GM19025 (cell line): ENCODE measurements around the gene PFAS.

Source experiments
- ATAC-seq: cut with Tn5 transposase; IDR thresholded peaks from one replicate; pipeline ENCODE4 v1.9.1; 2021; ENCODE audit warnings: mild to moderate bottlenecking, low read depth, moderate library complexity; ENCODE audit not compliant: unreplicated experiment

Gene PFAS

DNA sequence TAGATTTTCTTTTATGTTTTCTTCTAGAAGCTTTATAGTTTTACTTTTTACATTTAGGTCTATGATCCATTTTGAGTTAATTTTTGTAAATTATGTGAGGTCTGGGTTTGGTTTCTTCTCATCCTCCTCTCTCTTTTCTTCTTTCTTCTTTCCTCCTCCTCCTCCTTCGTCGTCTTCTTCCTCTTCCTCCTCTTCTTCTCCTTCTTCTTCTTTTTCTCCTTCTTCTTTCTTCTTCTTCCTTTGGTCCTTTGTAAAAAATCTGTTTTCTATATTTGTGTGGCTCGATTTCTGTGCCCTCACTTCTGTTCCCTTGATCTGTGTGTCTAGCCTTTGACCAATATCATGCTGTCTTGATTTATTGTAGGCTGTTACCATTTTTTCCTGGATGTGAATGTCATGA is 51.1 kb downstream of the PFAS start:
- no peak for ATAC-seq

DNA sequence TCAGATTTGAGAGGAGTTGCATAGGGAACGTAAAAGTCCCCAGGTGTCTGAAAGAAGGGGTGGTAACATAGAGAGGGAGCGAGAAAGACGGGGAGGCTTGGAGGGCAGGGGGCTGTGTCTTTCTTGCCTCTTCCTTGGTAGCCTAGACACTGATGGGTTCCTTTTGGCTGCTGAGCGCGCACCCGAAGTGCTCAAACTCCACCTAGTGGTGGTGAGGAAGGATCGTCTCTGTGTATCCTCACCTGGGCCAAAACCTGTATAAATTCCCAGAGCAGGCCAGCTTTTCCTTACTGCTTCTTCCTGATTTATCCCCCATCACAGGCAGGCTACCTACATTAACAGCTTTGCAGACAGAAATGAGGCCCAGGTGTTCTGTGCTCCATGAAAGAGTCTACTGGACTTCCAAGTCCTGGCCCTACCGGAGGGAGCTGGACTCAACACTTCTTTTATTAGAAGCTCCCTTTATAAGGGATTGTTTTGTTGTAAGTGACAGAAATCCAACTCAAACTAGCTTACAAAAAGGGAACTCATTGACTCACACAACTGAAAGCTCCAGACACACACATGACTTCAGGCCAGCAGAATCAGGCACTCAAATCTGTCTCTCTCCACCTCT is 51.6 kb downstream of the PFAS start:
- no peak for ATAC-seq

DNA sequence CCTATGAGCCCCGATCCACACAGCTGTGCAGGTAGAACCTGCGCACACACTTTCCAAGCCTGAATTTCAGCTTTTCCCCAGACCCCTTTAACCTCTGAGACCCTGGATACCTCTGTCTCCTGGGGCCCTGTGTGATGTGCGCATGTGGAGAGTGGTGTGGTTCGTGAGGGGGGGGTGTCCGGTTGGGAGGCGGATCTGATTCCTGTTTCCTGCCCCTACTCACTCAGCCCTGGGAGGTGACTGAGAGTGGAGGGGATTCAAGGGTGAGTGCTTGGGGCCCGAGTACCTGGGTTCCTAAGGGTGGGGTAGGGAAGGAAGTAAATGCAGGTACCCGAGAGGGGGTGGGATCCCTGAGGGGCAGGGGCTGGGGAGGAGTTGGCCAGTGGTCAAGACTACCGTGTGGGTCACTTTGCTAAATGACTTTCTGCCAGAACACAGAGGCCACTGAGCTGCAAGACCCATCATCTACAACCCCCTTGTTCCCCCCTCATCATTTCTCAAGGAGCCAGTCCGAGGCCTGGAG is 61.6 kb downstream of the PFAS start:
- ATAC-seq: no peak

DNA sequence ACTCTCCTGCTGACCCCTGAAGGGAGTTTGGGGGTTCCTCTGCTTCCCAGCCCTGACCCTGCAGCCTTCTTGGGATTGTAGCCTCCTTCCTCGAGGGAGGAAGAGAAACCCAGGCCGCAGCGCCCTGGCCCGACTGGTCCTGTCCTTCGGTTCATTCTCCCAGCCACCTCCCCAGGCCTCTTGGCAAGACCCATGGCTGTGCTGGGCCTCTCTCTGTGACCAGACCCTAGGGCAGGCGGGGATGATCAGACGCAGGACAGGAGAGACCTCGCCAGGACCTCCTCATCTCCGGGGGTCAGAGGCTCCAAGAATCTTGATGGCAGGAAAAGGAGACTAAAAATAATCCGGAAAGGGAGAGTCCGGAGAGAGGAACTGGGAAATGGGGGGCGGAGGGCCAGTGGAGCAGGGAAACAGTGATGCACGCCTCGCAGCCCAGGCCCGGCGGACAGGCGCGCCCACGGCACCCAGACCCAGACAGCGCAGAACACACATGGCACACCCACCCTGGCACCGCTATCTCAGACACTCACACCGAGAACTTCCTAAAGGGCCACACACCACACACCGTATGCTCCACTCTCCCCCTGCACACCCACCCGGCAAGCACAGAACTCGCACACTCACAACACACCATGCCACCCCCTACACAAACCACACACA is 62.2 kb downstream of the PFAS start:
- ATAC-seq: no peak

DNA sequence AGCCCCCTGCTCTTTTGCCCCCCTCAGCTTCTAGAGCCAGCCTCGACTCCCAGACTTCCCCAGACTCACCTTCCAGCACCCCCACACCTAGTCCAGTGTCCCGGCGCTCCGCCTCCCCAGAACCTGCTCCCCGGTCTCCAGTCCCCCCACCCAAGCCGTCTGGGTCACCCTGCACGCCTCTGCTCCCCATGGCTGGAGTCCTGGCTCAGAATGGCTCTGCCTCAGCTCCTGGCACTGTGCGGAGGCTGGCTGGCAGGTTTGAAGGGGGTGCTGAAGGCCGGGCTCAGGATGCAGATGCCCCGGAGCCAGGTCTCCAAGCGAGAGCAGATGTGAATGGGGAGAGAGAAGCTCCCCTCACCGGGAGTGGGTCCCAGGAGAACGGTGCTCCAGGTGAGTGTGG is 63.2 kb downstream of the PFAS start:
- no peak for ATAC-seq

DNA sequence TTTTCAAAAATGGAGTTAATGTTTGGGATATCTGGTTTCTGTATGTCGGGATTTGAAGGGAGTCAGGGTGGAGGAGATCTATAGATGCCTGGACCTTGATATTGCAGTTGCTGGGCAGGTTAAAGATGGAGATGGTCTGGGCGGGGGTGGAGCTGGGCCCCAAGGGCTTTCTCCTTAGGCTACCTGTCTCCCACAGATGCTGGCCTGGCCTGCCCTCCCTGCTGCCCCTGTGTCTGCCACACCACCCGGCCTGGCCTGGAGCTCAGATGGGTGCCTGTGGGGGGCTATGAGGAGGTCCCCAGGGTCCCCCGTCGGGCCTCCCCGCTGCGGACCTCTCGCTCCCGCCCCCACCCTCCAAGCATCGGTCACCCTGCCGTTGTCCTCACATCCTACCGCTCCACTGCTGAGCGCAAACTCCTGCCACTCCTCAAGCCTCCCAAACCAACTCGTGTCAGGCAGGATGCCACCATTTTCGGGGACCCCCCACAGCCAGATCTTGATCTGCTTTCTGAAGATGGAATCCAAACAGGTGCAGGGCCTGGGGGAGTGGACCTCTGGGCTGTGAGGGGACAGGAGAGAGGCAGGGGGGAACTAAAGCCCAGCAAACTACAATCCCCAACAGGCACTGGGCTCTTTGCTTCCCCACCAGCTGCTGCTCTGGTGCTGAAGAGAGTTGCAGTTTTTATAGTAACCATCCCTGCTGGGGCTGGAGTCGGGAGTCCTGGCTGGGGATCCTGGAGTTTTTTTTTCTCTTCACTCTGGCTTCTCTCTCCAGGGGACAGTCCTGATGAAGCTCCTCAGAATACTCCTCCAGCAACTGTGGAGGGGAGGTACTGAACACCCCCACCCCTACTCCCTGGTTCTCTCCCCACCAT is 63.9 kb downstream of the PFAS start:
- ATAC-seq: no peak

DNA sequence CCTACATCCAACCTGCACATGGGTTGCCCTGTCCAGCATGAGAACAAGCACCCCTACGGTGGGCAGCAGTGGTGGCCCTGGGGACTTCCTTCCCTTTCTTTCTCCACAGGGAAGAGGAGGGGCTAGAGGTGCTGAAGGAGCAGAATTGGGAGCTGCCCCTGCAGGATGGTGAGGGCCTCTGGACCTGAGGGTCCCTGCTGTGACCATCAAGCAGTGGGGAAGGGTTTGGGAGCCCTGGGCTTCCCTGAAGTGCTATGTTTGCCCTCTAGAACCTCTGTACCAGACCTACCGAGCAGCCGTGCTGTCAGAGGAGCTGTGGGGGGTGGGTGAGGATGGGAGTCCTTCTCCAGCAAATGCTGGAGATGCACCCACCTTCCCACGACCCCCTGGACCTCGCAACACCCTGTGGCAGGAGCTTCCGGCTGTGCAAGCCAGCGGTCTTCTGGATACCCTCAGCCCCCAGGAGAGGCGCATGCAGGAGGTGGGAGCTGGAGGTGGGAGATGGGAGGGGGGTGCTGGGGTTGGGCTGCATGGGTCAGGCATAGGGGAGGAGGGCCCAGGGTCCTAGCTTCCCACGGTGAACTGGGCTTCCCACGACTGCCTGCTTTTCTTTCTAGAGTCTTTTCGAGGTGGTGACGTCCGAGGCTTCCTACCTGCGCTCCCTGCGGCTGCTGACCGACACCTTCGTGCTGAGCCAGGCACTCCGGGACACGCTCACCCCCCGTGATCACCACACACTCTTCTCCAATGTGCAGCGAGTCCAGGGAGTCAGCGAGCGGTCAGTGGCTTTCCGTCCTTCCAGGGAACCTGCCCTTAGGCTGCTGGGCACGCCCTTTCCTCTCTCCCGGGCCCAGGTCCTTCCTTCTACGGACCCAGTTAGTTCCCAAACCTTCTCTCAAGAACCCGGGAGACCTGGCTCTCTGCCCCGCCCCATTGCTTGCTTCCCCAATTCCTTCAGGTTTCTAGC is 66.0 kb downstream of the PFAS start:
- ATAC-seq: no peak

DNA sequence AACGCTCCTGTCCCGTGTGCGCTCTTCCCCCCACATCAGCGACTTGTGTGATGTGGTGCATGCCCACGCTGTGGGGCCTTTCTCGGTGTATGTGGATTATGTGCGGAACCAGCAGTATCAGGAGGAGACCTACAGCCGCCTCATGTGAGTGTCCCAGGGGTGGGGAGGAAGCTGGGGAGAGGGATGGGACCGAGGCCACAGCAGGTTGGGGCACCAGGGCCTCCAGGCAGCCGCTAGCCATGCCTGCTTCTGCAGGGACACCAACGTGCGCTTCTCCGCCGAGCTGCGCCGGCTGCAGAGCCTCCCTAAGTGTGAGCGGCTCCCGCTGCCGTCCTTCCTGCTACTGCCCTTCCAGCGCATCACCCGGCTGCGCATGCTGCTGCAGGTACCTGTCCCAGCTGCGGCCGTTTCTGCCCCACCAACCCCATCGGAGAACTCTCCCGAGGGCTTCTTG is 66.7 kb downstream of the PFAS start:
- ATAC-seq: no peak

DNA sequence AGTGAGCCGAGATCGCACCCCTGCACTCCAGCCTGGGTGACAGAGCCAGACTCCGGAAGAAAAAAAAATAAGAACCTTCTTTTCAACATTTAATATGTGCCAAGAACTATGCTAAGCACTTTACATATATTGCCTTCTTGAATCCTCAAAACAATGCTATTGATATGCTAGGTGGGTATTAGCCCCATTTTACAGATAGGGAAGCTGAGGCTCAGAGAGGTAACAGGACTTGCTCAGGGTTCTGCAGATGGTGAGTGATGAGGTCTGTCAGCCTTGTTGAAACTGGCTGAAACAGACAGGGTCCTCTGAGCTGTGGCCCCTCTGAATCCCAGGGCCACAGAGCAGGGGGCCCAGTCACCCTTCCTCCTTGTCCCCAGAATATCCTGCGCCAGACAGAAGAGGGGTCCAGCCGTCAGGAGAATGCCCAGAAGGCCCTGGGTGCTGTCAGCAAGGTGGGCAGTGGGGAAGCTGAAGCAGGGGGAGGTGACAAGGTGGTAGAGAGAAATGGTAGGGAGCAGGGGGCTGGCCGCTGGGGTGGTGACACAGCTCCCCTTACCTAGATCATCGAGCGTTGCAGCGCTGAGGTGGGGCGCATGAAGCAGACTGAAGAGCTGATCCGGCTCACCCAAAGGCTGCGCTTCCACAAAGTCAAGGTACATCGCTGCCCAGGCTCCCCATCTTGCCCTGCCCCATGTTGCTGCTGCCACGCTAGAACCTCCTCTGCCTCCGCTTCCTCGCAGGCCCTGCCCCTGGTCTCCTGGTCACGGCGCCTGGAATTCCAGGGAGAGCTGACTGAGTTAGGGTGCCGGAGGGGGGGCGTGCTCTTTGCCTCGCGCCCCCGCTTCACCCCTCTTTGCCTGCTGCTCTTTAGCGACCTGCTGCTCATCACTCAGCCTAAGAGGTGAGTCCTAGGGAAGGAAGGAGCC is 69.2 kb downstream of the PFAS start:
- ATAC-seq: no peak
